BE2C (cell line): Measurements from ENCODE around the gene RFX7.

ENCODE experiments used
- DNase-seq: peaks from one replicate; pipeline ENCODE4 v3.0.0-alpha.2; 2020
- H3K27me3 ChIP-seq: fragments of 250-450 bp; sonication (Bioruptor Pico); 2 replicates; pipeline ENCODE4 v1.5.1; 2020; ENCODE audit warnings: mild to moderate bottlenecking
- H3K36me3 ChIP-seq: fragments of 250-450 bp; sonication (Bioruptor Pico); 2 replicates; pipeline ENCODE4 v1.5.1; 2020; ENCODE audit warnings: mild to moderate bottlenecking
- H3K4me1 ChIP-seq: fragments of 250-450 bp; sonication (Bioruptor Pico); 2 replicates; pipeline ENCODE4 v1.5.1; 2020
- H3K4me3 ChIP-seq: 2 replicates; pipeline ENCODE4 v1.5.1; 2011; ENCODE audit warnings: low read depth, low read length
- H3K9me3 ChIP-seq: fragments of 250-450 bp; sonication (Bioruptor Pico); 2 replicates; pipeline ENCODE4 v1.5.1; 2020
- TF ChIP-seq, protein P1 (sequence below): IDR thresholded peaks from 2 replicates; pipeline ENCODE4 v1.5.1; 2012; ENCODE audit warnings: mild to moderate bottlenecking, low read depth, low read length

RFX7 gene

DNA sequence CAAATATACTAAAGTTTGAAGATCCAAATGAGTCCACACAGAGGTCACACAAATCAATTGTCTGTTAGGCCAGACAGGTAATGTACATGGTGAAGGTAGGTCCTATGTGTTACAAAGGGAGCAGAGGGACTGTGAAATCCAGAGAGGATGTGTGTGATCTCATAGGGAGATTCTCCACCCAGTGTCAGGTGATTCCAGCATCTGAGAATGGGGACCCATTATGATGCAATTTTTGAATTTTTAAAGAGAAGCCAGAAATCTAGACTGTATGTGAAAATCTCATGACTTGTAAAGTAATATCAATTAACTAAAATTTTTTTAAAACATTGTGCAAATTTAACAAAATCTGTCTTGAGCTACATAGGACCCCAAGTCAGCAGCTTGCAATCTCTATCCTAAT lies 192.0 kb downstream of the RFX7 start:
- no peak for DNase-seq
- no peak overlapping the region for H3K4me3 ChIP-seq
- TF ChIP-seq, protein P1, sequence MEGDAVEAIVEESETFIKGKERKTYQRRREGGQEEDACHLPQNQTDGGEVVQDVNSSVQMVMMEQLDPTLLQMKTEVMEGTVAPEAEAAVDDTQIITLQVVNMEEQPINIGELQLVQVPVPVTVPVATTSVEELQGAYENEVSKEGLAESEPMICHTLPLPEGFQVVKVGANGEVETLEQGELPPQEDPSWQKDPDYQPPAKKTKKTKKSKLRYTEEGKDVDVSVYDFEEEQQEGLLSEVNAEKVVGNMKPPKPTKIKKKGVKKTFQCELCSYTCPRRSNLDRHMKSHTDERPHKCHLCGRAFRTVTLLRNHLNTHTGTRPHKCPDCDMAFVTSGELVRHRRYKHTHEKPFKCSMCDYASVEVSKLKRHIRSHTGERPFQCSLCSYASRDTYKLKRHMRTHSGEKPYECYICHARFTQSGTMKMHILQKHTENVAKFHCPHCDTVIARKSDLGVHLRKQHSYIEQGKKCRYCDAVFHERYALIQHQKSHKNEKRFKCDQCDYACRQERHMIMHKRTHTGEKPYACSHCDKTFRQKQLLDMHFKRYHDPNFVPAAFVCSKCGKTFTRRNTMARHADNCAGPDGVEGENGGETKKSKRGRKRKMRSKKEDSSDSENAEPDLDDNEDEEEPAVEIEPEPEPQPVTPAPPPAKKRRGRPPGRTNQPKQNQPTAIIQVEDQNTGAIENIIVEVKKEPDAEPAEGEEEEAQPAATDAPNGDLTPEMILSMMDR, result no peak
- H3K9me3 ChIP-seq, result no peaks in the 10 kb centered on the region
- no peaks in the 10 kb centered on the region for H3K36me3 ChIP-seq
- H3K4me1 ChIP-seq, result peaks cover 7% of the 10 kb centered on the region
- H3K27me3 ChIP-seq, result no peaks in the 10 kb centered on the region

DNA sequence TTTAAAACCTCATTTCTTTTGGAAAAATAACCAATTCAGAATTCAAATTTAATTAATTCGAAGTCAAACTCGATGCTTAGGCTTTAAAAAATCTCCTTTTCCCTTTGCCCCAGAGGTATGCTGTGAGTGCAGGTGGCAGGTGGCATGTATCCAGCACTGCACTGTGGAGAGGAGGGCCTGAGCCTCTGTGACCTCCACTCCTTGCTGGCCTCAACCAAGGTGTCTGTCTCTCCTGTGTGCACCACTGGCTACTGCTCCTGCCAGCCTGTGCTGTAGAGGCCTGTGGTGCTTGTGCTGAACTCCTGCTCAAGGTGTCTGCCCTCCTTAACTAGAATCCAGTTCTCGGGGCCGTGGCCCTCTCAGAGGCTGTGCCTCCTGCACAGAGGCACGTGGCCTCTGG lies 194.1 kb downstream of the RFX7 start:
- Histone ChIP-seq H3K36me3 (no peaks in the 10 kb centered on the region), H3K9me3 (no peaks in the 10 kb centered on the region), H3K27me3 (no peaks in the 10 kb centered on the region), H3K4me1 (peaks cover 7% of the 10 kb centered on the region), H3K4me3 (no peak overlapping the region)
- DNase-seq, result no peak
- TF ChIP-seq, protein P1, result no peak

DNA sequence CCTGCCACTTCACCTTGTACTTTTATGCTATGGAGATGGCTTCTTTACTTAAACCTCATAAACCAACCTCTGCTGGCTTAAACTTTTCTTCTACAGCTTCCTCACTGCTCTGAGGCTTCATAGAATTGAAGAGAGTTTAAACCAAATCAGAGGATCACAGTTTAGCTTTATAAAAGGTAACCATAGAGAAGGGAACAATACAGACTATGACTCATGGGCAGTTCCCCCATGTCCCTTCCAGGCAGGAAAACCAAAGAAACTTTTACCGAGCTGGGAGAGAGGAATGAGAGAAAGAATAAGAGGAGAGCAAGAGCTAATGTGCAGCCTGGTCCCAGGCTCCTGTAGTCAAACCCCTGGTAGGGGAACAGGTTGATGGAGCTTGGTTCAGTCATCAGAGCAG lies 196.3 kb downstream of the RFX7 start:
- TF ChIP-seq, protein P1, result no peak
- no peaks in the 10 kb centered on the region for H3K27me3 ChIP-seq
- DNase-seq, result no peak
- no peaks in the 10 kb centered on the region for H3K36me3 ChIP-seq
- no peak overlapping the region for H3K4me3 ChIP-seq
- H3K4me1 ChIP-seq, result peaks cover under 1% of the 10 kb centered on the region; the same call in 1 of the 2 replicates
- H3K9me3 ChIP-seq, result no peaks in the 10 kb centered on the region

DNA sequence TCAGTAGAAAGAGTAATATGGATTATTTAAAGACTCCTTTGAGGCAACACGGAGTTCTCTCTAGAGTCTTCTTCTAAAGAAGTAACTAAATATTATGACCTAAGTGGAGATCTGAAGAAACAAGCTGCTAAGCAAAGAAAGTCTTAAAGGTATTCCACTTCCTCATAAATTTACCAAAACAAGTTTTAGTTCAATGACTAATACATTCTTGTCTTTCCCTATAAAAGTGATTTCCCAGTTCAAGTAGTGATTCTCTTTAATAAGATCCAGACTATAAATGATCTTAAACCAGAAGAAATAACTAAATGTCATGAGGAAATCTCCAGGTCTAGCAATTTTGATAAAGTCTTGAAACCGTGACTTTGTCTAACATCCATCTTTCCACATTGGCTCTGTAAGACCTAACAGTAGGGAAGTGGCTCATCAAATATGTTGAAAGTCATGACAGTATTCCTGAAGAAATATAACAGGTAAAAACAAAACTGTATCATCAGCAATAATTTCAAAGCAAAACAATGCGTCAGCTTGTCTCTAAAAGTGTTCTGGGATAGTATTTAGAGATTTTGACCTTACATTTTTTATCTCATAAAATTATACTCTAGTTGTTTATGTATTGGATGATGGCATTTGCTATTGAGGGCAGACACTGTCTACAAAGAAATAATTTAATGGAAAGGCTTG lies 198.5 kb downstream of the RFX7 start:
- TF ChIP-seq, protein P1, result no peak
- peaks cover 4% of the 10 kb centered on the region; the same call in 1 of the 2 replicates for H3K4me1 ChIP-seq
- H3K4me3 ChIP-seq, result no peak overlapping the region
- no peaks in the 10 kb centered on the region for H3K27me3 ChIP-seq
- no peaks in the 10 kb centered on the region for H3K9me3 ChIP-seq
- H3K36me3 ChIP-seq, result no peaks in the 10 kb centered on the region
- DNase-seq, result no peak

DNA sequence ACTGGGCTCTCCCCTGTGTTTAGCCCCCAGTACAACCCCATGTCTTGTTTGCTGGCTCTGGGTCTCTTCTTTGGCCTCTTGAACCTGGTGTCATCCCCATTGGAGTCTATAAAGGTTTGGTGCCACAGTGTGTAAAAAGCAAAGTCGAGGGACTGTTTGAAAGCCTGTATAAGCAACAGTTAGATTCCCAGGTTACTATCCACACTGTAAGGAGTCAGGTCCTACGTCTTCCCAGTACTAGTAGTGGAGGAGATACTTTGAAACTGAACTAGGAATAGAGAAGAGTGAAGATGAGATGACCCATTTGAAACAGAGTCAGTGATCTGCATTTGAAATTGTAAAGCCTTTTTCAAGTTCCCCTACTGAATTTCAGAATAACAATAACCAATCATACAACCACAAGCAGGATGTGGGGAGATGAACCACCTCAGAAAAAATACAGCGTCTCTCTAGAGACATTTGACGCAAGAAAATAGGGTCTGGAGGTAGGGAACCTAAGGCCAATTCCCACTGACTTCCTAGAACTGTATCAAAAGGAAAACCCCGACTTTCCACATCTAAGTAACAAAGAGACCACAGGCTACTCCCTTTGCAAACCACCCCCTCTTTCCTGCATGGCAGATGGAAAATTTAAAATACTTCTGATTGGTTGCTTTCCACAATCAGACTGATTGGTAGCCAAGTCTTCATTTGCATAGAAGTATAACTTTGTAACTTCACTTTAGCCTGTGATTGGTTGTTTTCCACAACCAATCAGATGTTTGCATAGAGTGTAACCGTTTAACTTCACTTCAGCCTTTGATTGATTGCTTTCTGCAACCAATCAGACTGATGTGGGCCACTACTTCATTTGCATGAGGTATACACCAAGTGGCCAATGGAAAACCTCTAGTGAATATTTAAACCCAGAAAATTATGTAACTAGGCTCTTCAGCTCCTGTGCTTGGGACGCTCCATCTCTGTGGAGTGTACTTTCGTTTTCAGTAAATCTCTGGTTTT lies 200.4 kb downstream of the RFX7 start:
- Histone ChIP-seq H3K36me3 (no peaks in the 10 kb centered on the region), H3K4me3 (no peak overlapping the region), H3K4me1 (peaks cover 4% of the 10 kb centered on the region; the same call in 1 of the 2 replicates), H3K27me3 (no peaks in the 10 kb centered on the region), H3K9me3 (no peaks in the 10 kb centered on the region)
- no peak for DNase-seq
- TF ChIP-seq, protein P1, result no peak
